ENCODE data around the gene TMX4. TPM values are rescaled to one million over a fixed set of nuclear protein-coding genes. Genes with fewer than 3 reads are reported as not detected.

The TMX4 gene
- total and polyA plus RNA-seq, 2 of the 4 experiments (the other 2 are of a cell fraction), result 5.4 to 13.6 TPM

- WGBS, 2 experiments (ENCODE audit: extremely low coverage in 2 of 2, insufficient read length in 1 of 2), result no CpG with 5 or more reads among the region's 2 CpGs
- no peak overlapping the region for H2AK9ac ChIP-seq (replicated peaks; ENCODE audit: low read depth, low read length, poor library complexity)
- CTCF ChIA-PET, result no interaction called here
- H3K56ac ChIP-seq (ENCODE audit: extremely low read depth, insufficient read depth, low read length), result no peak overlapping the region
- H2BK120ac ChIP-seq (ENCODE audit: low read depth, low read length), result no peak overlapping the region
- H4K8ac ChIP-seq (ENCODE audit: low read depth in 2 of 2, low read length in 2 of 2), result no peak overlapping the region
- no peak overlapping the region for H3K4me3 ChIP-seq (ENCODE audit: insufficient read depth, low read depth, low read length)
- no peak for DNase-seq
- no peak overlapping the region for H3K4me2 ChIP-seq (ENCODE audit: low read depth, low read length)
- H3K36me3 ChIP-seq (ENCODE audit: control insufficient read depth, insufficient read depth, low read length), result no peaks in the 10 kb centered on the region
- no peak overlapping the region for H3K14ac ChIP-seq (replicated peaks; ENCODE audit: low read depth, low read length)
- no peak overlapping the region for H3K18ac ChIP-seq (ENCODE audit: low read depth, low read length)
- POLR2A ChIA-PET (ENCODE audit: unreplicated experiment), result no interaction called here
- no peaks in the 10 kb centered on the region for H3K9me3 ChIP-seq (ENCODE audit: control insufficient read depth, insufficient read depth, low read length)
- H2AFZ ChIP-seq (replicated peaks; ENCODE audit: low read length, poor library complexity), result no peak overlapping the region
- no peak overlapping the region for H3K23ac ChIP-seq (ENCODE audit: low read depth, low read length)
- TF ChIP-seq CTCF (conservative IDR thresholded peaks at IDR 0.05; ENCODE audit: low read depth, low read length) (no peak), CHD1 (IDR thresholded peaks at IDR 0.05; ENCODE audit: low read depth, low read length) (no peak)
- peaks cover 13% of the 10 kb centered on the region for H3K27me3 ChIP-seq (ENCODE audit: control insufficient read depth, insufficient read depth, low read length)
- no peak overlapping the region for H3K9ac ChIP-seq (ENCODE audit: low read depth, low read length)
- no peak overlapping the region for H3K4ac ChIP-seq (ENCODE audit: low read depth, low read length)
- BruUV-seq (replicated peaks), result no TSS peak
- H4K20me1 ChIP-seq (ENCODE audit: insufficient read depth, low read length), result no peaks in the 10 kb centered on the region
- intact Hi-C loops (cut with micrococcal nuclease), result no loop called here
- H3K27ac ChIP-seq (ENCODE audit: insufficient read depth, low read length), result no peak overlapping the region
- no peak for ATAC-seq (ENCODE audit: low read depth)
- no peak overlapping the region for H4K91ac ChIP-seq (ENCODE audit: insufficient read depth, low read depth, low read length)
- in situ Hi-C loops (cut with MboI; ENCODE audit: low sequenced_read_pairs), result no loop called here
- no peak overlapping the region for H2BK5ac ChIP-seq (ENCODE audit: low read depth, low read length, poor library complexity, severe bottlenecking)
- H4K5ac ChIP-seq (ENCODE audit: low read depth, low read length), result no peak overlapping the region
- no peaks in the 10 kb centered on the region for H3K4me1 ChIP-seq (ENCODE audit: control insufficient read depth, insufficient read depth, low read length)
- H3K9me1 ChIP-seq (ENCODE audit: insufficient read depth, low read length), result no peaks in the 10 kb centered on the region
- H2BK20ac ChIP-seq (ENCODE audit: low read depth, low read length), result no peak overlapping the region
- dilution Hi-C loops (cut with HindIII; ENCODE audit: low sequenced_read_pairs, unreplicated experiment), result no loop called here
- no peak overlapping the region for H2BK15ac ChIP-seq (ENCODE audit: low read depth, low read length)
- H2AK5ac ChIP-seq (ENCODE audit: low read depth, low read length), result no peak overlapping the region
- no peaks in the 10 kb centered on the region for H3K79me1 ChIP-seq (ENCODE audit: low read depth in 1 of 2, low read length in 2 of 2)
Measured at GRCh38 chr20:8036771-8037170, 17.2 kb upstream of the TMX4 start.

Data from IMR-90 (cell line).